GM12878 (cell line): ENCODE data around the gene DPP6. TPM values are rescaled to one million over a fixed set of nuclear protein-coding genes. Genes with fewer than 3 reads are reported as not detected.

Experiments
- ATAC-seq: fragments of 200-7000 bp; cut with Tn5 transposase; 3 replicates; pipeline ENCODE4 v1.9.1; 2020; ENCODE audit warnings: mild to moderate bottlenecking, moderate library complexity
- BruUV-seq: library from RNA; stranded (reverse); fragments of 400-500 nt; replicated peaks from 2 replicates; lab custom pipeline; 2021; lab: Mats Ljungman, UMichigan
- CTCF ChIA-PET: fragments of 300-600 bp; sonication (Branson Sonifier 250); formaldehyde crosslinking; extraction: SDS; loops from one replicate; lab custom pipeline; 2021; ENCODE audit warnings: inconsistent platforms; lab: Yijun Ruan, JAX
- POLR2A ChIA-PET: fragments of 350-600 bp; formaldehyde crosslinking; extraction: SDS; loops from one replicate; lab custom pipeline; 2021; ENCODE audit warnings: inconsistent platforms; lab: Charles Lee
- RAD21 ChIA-PET: fragments of 300-600 bp; sonication (Branson Sonifier 250); formaldehyde crosslinking; loops from one replicate; lab custom pipeline; 2023; ENCODE audit warnings: antibody characterized with exemption; ENCODE audit not compliant: unreplicated experiment; lab: Charles Lee
- SMC1A ChIA-PET: fragments of 300-600 bp; sonication (Branson Sonifier 250); formaldehyde crosslinking; loops from one replicate; lab custom pipeline; 2023; ENCODE audit not compliant: unreplicated experiment, uncharacterized antibody; lab: Charles Lee
- DNase-seq: peaks from one replicate; pipeline ENCODE4 v3.0.0-alpha.2; 2011; ENCODE audit warnings: low read depth, low spot score
- FAIRE-seq: peaks from 3 replicates; lab custom pipeline; 2011; peaks lifted over from hg19 to GRCh38; lab: Jason Lieb, UNC
- H2AFZ ChIP-seq: 2 replicates; pipeline ENCODE4 v1.6.0; 2011; ENCODE audit warnings: low read depth, low read length, control low read depth; ENCODE audit not compliant: control insufficient read depth
- H3K27ac ChIP-seq: 2 replicates; pipeline ENCODE4 v1.5.1; 2011; ENCODE audit warnings: control low read depth; ENCODE audit not compliant: control insufficient read depth, insufficient read depth
- H3K27me3 ChIP-seq, 2 experiments: replicated peaks in 1 of 2; 2 replicates each; pipeline versions ENCODE4 v1.6.0 to v1.6.1; 2011; ENCODE audit warnings: low read length in 1 of 2; ENCODE audit not compliant: control insufficient read depth in 2 of 2, insufficient read depth in 2 of 2
- H3K36me3 ChIP-seq, 2 experiments: 2 replicates each; pipeline ENCODE4 v1.5.1; 2011; ENCODE audit warnings: low read length in 1 of 2; ENCODE audit not compliant: control insufficient read depth in 2 of 2, insufficient read depth in 2 of 2
- H3K4me1 ChIP-seq: 2 replicates; pipeline ENCODE4 v1.6.1; 2011; ENCODE audit warnings: mild to moderate bottlenecking, low read length, moderate library complexity, mixed read lengths; ENCODE audit not compliant: control insufficient read depth, insufficient read depth
- H3K4me2 ChIP-seq: 2 replicates; pipeline ENCODE4 v1.6.0; 2011; ENCODE audit warnings: control low read depth; ENCODE audit not compliant: control insufficient read depth, insufficient read depth
- H3K4me3 ChIP-seq: fragments of 200-600 bp; sonication (generic); 2 replicates; pipeline ENCODE4 v1.5.1; 2016
- H3K79me2 ChIP-seq: 2 replicates; pipeline ENCODE4 v1.6.0; 2011; ENCODE audit warnings: low read length; ENCODE audit not compliant: control insufficient read depth, insufficient read depth
- H3K9ac ChIP-seq: 2 replicates; pipeline ENCODE4 v1.8.0; 2011; ENCODE audit warnings: low read length, control low read depth, mixed read lengths; ENCODE audit not compliant: control insufficient read depth, insufficient read depth
- H3K9me3 ChIP-seq: replicated peaks from 3 replicates; pipeline ENCODE4 v1.5.1; 2011; ENCODE audit warnings: mild to moderate bottlenecking, low read length; ENCODE audit not compliant: control insufficient read depth, insufficient read depth
- H4K20me1 ChIP-seq: 2 replicates; pipeline ENCODE4 v1.6.0; 2011; ENCODE audit not compliant: control insufficient read depth, insufficient read depth
- BRCA1 ChIP-seq: IDR thresholded peaks from 2 replicates; pipeline ENCODE4 v1.6.1; 2011; ENCODE audit warnings: low read depth, low read length, improper control_type of control experiment
- CBX5 ChIP-seq: sonication (generic); IDR thresholded peaks from 2 replicates; pipeline ENCODE4 v1.6.1; 2016; ENCODE audit warnings: low read depth, moderate library complexity, mild to moderate bottlenecking, inconsistent platforms
- CEBPB ChIP-seq, 2 experiments: fragments of 150-350 bp in 1 of 2; IDR thresholded peaks; 2 replicates each; pipeline ENCODE4 v1.6.1; 2012 to 2014; ENCODE audit warnings: low read depth in 2 of 2, low read length in 2 of 2, borderline replicate concordance in 1 of 2, inconsistent platforms in 1 of 2
- GABPA ChIP-seq: IDR thresholded peaks from 2 replicates; pipeline ENCODE4 v1.6.1; 2014; ENCODE audit warnings: antibody characterized with exemption, low read depth, mild to moderate bottlenecking, inconsistent platforms
- IRF4 ChIP-seq: IDR thresholded peaks from 2 replicates; pipeline ENCODE4 v1.6.1; 2011; ENCODE audit warnings: low read depth, low read length
- JUNB ChIP-seq: IDR thresholded peaks from 2 replicates; pipeline ENCODE4 v1.6.1; 2016; ENCODE audit warnings: antibody characterized with exemption, mild to moderate bottlenecking
- MTA3 ChIP-seq: IDR thresholded peaks from 2 replicates; pipeline ENCODE4 v1.6.1; 2012; ENCODE audit warnings: low read length, inconsistent platforms, borderline replicate concordance
- NFYA ChIP-seq: IDR thresholded peaks from 2 replicates; pipeline ENCODE4 v1.6.1; 2011; ENCODE audit warnings: low read depth, mild to moderate bottlenecking, low read length, improper control_type of control experiment, borderline replicate concordance
- SPI1 ChIP-seq: IDR thresholded peaks from 2 replicates; pipeline ENCODE4 v1.6.1; 2011; ENCODE audit warnings: low read depth, mild to moderate bottlenecking, low read length, moderate library complexity, borderline replicate concordance; ENCODE audit not compliant: insufficient read depth
- ZBED1 ChIP-seq: IDR thresholded peaks from 2 replicates; pipeline ENCODE4 v1.6.1; 2016; ENCODE audit warnings: borderline replicate concordance
- WGBS: methylation state at CpG from one replicate; pipeline ENCODE4 v1.1.6; 2016; ENCODE audit warnings: low lambda C conversion rate; ENCODE audit not compliant: insufficient replicate concordance, insufficient coverage; ENCODE audit errors: missing lambda C conversion rate; 5-methylcytosine and 5-hydroxymethylcytosine counted together
- in situ Hi-C: fragments of 300-500 bp; cut with MboI; formaldehyde crosslinking; loops from 9 replicates; pipeline ENCODE4 v1.14.3; 2018; ENCODE audit warnings: mixed read lengths
- intact Hi-C: fragments of 100-400 bp; cut with micrococcal nuclease; formaldehyde crosslinking; loops from one replicate; pipeline ENCODE4 v1.14.2; 2022; ENCODE audit not compliant: unreplicated experiment
- polyA plus RNA-seq, 11 experiments: library from polyadenylated mRNA; depleted of rRNA in 4 of 11; unstranded in 6 of 11; stranded (reverse) in 5 of 11; fragments of >200 nt; fragmentation: Nextera tagmentation in 4 of 11; fragmentation: Illumina TruSeq in 1 of 11; extraction: Ambion mirVana in 4 of 11; extraction: Trizol in 1 of 11; gene quantifications; 1 replicate in 1 of 11; 2 replicates in 10 of 11; pipeline versions ENCODE4 v1.2.1 to v1.2.3, GENCODE V29; 2011 to 2016; ENCODE audit warnings: inconsistent platforms in 2 of 11, missing spikeins in 2 of 11, low read depth in 1 of 11
- total RNA-seq, 4 experiments: library from RNA; depleted of rRNA in 3 of 4; stranded (reverse); fragments of >200 nt in 3 of 4; fragmentation: Illumina TruSeq in 1 of 4; extraction: Trizol in 1 of 4; gene quantifications; 2 replicates each; pipeline versions ENCODE4 v1.2.1 to v1.2.3, GENCODE V29; 2013 to 2021
- TF ChIP-seq, protein P1 (sequence below): fragments of 450-650 bp; formaldehyde crosslinking; IDR thresholded peaks from 2 replicates; pipeline ENCODE4 v1.4.0; 2020; ENCODE audit warnings: mild to moderate bottlenecking, moderate library complexity
- TF ChIP-seq, protein P2 (sequence below): fragments of 450-650 bp; IDR thresholded peaks from 2 replicates; pipeline ENCODE4 v1.6.1; 2016; ENCODE audit warnings: mild to moderate bottlenecking
- TF ChIP-seq, protein P3 (sequence below): fragments of 450-650 bp; IDR thresholded peaks from 2 replicates; pipeline ENCODE4 v1.6.1; 2014; ENCODE audit warnings: mild to moderate bottlenecking
- TF ChIP-seq, protein P4 (sequence below): fragments of 450-650 bp; IDR thresholded peaks from 2 replicates; pipeline ENCODE4 v1.6.1; 2017; ENCODE audit warnings: antibody characterized with exemption, mild to moderate bottlenecking, moderate library complexity

DPP6 gene
- total and polyA plus RNA-seq, 10 of the 15 experiments (the other 5 are each of a cell fraction or from before 2014, with no cell fraction given) = not detected

DNA sequence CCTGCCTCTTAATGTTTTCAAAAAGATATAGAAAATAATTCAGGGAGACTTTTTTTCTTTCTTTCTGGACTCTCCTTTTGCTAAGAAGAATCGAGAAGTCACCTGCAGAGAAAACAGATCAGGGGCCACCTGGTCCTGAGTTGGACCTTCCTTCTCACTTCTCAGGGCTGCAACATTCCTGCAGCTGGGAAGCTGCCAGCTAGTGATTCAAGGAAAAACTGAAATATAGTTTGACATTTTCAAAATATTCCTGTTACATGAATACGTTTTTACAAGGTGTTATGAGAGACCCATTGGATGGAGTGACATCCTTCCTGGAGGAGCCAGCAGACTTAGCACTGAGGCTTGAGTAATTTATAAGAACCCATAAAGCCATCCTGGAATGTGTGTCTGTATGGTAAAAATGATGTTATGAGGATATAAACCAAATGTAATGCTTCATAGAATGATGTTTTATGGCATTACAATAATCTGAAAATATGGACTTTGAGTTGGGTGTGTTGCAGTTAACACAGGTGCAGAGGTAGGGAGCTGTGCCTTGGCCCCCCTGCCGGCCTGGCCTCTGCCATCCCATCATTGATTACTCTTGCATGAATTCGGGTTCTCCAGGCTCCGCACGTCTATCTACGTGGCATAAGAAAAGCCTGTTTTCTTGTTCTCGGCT is 801.0 kb downstream of the DPP6 start (continued):
- TF ChIP-seq, protein P1, sequence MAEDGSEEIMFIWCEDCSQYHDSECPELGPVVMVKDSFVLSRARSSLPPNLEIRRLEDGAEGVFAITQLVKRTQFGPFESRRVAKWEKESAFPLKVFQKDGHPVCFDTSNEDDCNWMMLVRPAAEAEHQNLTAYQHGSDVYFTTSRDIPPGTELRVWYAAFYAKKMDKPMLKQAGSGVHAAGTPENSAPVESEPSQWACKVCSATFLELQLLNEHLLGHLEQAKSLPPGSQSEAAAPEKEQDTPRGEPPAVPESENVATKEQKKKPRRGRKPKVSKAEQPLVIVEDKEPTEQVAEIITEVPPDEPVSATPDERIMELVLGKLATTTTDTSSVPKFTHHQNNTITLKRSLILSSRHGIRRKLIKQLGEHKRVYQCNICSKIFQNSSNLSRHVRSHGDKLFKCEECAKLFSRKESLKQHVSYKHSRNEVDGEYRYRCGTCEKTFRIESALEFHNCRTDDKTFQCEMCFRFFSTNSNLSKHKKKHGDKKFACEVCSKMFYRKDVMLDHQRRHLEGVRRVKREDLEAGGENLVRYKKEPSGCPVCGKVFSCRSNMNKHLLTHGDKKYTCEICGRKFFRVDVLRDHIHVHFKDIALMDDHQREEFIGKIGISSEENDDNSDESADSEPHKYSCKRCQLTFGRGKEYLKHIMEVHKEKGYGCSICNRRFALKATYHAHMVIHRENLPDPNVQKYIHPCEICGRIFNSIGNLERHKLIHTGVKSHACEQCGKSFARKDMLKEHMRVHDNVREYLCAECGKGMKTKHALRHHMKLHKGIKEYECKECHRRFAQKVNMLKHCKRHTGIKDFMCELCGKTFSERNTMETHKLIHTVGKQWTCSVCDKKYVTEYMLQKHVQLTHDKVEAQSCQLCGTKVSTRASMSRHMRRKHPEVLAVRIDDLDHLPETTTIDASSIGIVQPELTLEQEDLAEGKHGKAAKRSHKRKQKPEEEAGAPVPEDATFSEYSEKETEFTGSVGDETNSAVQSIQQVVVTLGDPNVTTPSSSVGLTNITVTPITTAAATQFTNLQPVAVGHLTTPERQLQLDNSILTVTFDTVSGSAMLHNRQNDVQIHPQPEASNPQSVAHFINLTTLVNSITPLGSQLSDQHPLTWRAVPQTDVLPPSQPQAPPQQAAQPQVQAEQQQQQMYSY (CRISPR knock-in tag) = no peak
- TF ChIP-seq NFYA = no peak

DNA sequence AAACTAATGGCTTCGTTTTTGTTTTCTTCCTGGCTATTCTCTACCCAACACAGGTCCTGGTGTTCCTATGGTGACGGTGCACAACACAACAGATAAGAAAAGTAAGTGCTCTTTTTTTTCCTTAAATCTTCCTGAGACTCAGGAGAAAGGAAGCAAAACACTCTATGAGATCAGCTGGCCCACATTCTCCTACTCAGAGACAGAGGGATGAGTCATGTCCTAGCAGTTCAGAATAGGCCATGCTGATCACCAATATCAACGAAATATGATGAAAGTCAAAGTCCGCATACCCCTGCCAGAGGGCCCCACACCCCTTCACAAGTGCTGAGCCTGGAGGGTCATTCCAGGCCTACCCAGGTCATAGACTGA is 801.5 kb downstream of the DPP6 start:
- 45% methylated on average over 4 of the region's 4 CpGs for WGBS
- SMC1A ChIA-PET = no interaction called here
- TF ChIP-seq GABPA = no peak
- TF ChIP-seq BRCA1 = no peak
- TF ChIP-seq CBX5 = no peak
- TF ChIP-seq ZBED1 = no peak
- TF ChIP-seq MTA3 = no peak
- TF ChIP-seq, protein P2, sequence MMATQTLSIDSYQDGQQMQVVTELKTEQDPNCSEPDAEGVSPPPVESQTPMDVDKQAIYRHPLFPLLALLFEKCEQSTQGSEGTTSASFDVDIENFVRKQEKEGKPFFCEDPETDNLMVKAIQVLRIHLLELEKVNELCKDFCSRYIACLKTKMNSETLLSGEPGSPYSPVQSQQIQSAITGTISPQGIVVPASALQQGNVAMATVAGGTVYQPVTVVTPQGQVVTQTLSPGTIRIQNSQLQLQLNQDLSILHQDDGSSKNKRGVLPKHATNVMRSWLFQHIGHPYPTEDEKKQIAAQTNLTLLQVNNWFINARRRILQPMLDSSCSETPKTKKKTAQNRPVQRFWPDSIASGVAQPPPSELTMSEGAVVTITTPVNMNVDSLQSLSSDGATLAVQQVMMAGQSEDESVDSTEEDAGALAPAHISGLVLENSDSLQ = no peak
- no peak for TF ChIP-seq CEBPB (IDR thresholded peaks at IDR 0.05; ENCODE audit: borderline replicate concordance in 1 of 2, low read depth in 2 of 2, low read length in 2 of 2)
- TF ChIP-seq SPI1 = no peak
- TF ChIP-seq JUNB = no peak
- TF ChIP-seq, protein P3, sequence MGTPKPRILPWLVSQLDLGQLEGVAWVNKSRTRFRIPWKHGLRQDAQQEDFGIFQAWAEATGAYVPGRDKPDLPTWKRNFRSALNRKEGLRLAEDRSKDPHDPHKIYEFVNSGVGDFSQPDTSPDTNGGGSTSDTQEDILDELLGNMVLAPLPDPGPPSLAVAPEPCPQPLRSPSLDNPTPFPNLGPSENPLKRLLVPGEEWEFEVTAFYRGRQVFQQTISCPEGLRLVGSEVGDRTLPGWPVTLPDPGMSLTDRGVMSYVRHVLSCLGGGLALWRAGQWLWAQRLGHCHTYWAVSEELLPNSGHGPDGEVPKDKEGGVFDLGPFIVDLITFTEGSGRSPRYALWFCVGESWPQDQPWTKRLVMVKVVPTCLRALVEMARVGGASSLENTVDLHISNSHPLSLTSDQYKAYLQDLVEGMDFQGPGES = no peak
- TF ChIP-seq, protein P4, sequence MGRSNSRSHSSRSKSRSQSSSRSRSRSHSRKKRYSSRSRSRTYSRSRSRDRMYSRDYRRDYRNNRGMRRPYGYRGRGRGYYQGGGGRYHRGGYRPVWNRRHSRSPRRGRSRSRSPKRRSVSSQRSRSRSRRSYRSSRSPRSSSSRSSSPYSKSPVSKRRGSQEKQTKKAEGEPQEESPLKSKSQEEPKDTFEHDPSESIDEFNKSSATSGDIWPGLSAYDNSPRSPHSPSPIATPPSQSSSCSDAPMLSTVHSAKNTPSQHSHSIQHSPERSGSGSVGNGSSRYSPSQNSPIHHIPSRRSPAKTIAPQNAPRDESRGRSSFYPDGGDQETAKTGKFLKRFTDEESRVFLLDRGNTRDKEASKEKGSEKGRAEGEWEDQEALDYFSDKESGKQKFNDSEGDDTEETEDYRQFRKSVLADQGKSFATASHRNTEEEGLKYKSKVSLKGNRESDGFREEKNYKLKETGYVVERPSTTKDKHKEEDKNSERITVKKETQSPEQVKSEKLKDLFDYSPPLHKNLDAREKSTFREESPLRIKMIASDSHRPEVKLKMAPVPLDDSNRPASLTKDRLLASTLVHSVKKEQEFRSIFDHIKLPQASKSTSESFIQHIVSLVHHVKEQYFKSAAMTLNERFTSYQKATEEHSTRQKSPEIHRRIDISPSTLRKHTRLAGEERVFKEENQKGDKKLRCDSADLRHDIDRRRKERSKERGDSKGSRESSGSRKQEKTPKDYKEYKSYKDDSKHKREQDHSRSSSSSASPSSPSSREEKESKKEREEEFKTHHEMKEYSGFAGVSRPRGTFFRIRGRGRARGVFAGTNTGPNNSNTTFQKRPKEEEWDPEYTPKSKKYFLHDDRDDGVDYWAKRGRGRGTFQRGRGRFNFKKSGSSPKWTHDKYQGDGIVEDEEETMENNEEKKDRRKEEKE = no peak
- no peak for TF ChIP-seq IRF4

More for the DNA sequence above, 801.5 kb downstream of the DPP6 start:
- Histone ChIP-seq H3K79me2 (no peaks in the 10 kb centered on the region), H3K27me3 (no peaks in the 10 kb centered on the region), H3K36me3 (no peaks in the 10 kb centered on the region), H3K4me2 (no peak overlapping the region), H3K4me1 (no peaks in the 10 kb centered on the region), H3K9ac (no peak overlapping the region), H4K20me1 (no peaks in the 10 kb centered on the region), H3K4me3 (no peak overlapping the region), H3K27ac (no peak overlapping the region), H3K9me3 (no peaks in the 10 kb centered on the region; the same call in 2 of the 3 replicates), H2AFZ (no peak overlapping the region)
- FAIRE-seq (no peak), ATAC-seq (no peak), DNase-seq (no peak)
- ChIA-PET CTCF (no interaction called here), RAD21 (no interaction called here), POLR2A (no interaction called here)
- BruUV-seq = no TSS peak
- in situ Hi-C loops (no loop called here), intact Hi-C loops (no loop called here)
